ENCODE results near the gene ALDH3A1.

Gene ALDH3A1

DNA sequence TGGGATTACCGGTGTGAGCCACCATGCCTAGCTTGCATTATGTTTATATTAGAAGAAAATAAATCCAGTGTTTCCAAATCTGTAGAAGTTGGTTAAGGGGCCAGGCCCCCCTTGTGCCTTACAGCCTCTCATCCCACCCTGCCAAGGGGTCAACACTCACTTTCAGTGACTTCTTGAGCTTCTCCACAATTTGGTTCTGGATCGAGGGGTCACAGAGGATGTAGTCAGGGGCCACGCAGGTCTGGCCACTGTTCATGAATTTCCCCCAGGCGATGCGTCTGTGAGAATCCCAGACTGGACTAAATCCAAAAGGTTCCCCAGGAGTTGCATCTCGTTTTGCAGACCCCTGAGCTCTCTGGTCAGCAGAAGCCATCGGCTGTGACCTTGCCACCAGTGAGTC is 7.2 kb downstream of the ALDH3A1 start:
- no peak for DNase-seq

DNA sequence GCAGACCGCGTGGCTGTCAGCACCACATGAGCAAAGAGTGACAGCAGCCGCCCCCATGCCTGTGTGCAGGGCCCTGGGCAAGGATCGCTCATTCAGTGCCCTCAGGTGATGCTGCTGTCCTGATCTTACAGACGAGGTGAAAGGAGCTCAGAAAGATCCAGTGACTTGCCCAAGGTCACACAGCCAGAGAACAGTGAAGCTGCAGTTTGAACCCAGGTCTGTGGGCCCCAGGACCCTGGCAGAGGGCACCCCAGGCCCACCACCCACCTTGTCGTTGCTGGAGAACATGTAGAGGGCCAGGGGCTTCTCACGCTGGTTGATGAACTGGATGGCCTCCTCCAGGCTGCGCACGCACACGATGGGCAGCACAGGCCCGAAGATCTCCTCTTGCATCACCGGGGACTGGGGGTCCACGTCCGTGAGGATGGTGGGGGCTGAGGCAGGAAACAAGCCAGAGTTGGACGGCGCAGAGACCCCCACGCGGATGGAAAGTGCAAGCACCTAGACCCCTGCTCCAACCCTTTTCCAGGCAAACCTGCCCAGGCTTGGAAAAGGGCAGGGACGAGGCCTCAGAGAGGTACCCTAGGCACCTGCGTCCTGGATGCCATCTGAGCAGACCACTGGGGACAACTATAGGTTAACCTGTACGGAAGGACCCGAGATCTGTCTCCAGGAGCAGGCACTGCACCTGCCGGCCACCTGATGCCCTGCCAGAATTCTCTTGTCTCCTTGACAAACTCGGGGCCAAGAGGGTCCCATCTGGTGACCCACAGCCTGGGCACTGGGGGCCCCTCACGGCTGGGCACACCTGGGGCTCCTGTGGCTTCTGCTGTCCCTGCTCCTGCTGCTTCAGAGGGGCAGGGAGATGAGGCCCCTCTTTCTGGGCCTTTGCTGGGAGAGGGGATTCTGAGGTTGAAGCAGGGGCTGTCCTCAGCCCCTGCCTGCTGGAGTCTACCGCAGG is 8.6 kb downstream of the ALDH3A1 start:
- no peak for DNase-seq

DNA sequence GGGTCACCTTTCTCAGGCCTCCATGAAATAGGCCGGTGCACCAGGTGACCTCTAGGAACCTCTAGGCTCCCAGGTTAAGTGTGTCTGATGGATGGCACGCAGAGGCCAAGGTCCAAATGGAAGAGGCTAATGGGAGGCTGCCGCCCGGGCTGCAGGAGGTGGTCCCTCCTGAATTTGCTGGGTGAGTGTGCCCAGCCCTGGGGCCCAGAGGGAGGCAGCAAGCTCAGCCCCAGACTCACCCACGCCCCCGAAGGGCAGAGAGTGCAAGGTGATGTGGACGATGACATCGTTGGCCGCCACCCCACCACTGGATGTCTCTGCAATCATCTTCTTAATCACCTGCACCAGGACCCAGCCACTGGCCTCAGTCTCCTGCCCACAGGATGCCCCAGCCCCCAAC is 9.3 kb downstream of the ALDH3A1 start:
- DNase-seq = no peak

DNA sequence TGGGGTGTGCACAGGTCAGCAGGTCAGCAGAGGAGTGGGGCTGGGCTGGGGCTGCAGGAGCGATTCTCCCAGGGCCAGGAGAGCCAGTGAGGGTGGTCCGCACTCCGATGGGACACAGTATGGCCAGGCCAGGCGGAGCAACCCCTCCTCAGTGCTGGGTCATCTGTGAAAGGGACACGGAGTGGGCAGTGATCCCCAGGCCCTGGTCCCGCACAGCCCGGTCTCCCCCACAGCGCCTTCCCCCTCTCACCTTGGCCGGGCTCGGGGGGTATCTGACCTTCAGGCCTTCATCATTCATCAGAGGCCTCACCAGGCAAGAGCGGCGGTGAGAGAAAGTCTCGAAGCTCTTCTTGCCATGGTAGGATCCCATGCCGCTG is 10.0 kb downstream of the ALDH3A1 start:
- DNase-seq = no peak

DNA sequence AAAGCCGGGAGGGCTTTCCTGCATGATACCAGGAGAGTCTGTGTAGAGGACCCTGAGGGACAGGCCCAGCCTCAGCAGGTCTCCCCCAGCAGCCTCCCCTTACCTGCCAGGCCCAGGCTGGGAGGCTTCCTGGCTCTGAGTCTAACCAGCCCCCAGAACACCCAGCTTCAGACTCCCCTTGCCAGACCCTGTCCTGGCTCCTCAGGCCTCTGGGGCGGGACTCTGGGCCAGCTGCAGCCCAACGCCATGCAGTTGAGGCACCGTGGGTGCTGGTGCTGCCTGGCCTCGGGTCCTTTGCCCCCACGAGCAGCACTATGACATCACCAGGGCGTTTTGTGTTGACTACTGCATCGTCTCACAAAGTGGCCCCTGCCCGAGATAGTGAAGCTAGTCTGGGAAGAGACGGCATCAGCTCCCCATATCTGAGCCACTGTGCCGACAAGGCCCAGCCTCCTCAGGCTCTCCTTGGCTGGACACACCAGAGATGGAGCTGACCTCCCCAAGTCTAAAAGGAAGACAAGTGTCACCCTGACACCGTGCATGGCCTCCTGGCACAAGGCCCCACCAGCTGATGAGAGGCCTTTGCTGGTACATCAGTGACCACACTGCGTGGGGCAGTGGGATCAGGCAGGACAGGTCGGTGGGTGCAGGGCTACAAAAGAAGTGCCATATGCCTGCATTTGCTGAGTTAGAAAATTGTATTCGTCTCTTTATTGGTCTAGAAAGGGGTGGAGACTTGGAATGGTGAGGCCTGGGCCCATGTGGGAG is 10.6 kb downstream of the ALDH3A1 start:
- DNase-seq = no peak

DNA sequence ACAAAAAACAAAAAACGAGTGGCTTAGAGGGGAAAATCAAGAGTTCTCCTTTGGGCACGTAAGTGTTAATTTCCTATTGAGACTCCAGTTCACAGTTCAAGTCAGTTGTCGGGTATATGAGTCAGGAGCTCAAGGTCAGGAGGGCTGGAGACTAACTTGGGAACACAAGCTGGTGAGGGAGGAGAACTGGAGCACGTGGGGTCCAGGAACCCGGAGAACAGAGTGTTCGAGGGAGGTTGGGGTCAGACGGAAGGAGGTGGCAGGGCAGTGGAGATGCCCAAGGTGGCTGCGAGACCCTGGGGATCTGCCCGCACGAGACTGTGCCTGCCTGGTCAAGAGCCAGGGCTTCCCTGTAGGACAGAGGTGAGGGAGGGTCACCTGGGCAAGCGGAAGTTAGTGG is 12.0 kb downstream of the ALDH3A1 start:
- no peak for DNase-seq

DNA sequence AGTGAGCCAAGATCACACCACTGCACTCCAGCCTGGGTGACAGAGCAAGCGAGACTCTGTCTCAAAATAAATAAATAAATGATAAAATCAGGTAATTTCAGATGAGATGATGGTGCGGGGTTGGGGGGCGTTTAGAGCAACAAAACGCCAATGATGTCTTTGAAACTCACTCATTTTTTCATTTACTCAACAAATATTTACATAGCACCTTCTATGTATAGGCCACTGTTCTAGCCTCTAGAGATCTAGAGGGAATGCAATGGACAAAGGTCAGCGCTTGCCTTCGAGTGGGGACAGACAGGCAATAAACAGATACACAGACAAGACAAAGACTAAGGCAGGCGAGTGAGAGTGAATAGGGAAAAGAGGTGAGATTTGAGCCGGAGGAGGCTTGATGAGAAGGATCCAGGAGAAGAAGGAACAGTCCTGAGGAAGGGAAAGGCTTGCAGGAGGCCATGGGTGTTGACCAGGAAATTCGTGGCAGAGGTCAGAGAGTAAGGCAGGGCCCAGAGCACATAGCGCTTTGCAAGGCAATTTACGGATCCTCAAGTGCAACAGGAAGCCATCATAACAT is 14.1 kb downstream of the ALDH3A1 start:
- no peak for DNase-seq

DNA sequence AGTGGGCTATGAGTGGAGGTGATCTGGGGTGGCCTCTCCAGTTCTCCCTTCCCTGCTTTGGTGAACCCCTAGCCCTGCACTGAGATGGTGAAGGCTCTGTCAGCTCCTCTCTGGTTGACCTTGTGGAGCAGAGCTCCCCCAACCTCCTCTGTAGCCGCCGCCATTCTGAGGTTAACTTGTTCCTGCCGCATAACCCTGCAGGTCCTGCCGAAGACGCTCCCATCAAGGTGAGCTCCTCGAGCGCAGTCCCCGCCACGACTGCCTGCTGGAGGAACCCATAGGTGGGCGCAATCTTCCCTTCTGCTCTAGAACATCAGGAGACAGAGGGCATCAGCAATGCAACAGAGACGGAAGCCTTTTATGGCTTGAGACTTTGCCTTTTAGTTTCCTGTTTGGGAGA is 16.5 kb downstream of the ALDH3A1 start:
- no peak for DNase-seq

DNA sequence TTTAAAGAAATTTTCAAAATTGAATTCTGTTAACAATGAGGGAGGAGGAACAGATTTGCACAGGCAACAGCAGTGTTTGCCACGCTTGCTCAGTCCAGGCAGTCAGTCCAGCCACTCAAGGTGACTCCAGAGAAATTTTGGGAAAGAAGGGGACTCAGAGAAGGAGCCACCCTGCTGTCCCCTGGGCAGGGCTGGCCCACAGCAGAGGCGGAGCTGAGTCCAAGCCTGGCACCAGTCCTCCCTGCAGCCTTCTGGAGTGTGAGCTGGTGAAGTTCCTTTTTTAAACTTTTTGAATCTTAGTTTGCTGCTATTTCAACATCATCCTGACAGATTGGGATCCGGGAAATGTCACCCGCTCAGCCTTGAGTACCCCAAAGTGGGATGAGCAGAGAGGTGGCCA is 17.3 kb downstream of the ALDH3A1 start:
- DNase-seq = no peak

DNA sequence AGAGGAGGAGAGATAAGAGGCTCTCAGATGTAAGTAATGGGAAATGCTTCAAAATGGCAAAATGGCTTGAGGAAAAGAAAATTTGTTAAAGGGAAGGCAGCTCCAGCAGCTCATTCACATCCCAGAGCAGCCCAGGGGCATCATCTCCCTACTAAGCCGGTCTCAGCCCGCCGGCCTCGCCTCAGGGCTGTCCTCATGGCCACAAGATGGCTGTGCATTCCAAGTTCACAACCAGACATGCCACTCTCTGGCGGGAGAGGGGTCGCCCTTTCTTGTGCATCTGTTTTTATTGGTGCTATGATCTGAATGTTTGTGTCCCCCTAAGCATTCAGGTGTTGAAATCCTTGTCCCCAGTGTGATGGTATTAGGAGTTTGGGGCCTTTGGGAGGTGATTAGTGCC is 18.2 kb downstream of the ALDH3A1 start:
- DNase-seq = no peak

DNA sequence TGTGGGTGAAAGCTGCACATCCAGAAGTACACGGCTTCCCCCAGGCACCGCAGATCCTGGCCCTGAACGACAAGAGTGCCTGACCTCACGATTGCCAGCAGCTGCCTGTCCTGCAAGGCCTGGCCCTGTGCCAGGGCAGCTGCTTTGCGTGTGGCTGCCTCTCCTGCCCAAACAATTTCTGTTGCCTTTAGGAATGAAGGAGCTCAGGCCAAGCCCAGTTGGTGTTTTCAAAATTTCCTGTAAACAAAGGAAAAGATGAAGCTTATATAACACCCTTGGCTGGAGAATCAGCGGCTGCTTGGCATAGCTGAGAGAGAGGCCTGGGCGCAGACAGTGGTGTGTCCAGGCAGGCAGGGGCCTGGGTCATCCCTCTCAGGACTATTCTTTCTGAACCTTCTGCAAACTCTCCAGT is 20.0 kb downstream of the ALDH3A1 start:
- peak in 13 of 14 donors; percentile 24 to 83 (median 73) for DNase-seq

DNA sequence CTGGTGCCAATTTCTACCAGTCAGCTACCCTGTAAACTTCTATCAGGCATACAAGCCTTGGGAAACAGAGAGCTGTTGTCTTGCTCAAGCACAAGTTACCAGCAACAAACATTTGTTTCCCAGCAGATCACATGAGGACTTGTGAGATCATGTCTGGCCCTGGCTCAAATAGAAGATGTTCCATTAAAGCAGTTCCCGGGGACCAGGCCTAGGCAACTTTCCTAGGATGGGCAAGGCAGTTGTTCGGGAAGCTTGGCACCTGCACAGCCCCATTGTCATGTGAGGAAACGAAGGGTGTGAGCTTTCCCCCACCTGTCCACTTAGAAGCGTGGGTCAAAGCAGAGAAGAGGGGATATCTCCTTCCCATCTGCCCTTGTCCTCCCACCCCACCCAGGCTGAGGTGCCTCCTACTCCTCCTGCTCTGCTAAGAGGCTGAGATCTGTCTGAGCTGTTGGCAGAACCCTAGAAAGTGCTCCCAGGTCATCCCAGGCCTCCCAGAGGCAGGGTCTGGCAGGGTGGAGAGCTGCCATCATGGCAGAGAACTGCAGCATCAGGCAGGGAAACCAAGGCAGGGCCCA is 20.5 kb downstream of the ALDH3A1 start:
- DNase-seq = peak in 12 of 14 donors; percentile 35 to 88 (median 74)

DNA sequence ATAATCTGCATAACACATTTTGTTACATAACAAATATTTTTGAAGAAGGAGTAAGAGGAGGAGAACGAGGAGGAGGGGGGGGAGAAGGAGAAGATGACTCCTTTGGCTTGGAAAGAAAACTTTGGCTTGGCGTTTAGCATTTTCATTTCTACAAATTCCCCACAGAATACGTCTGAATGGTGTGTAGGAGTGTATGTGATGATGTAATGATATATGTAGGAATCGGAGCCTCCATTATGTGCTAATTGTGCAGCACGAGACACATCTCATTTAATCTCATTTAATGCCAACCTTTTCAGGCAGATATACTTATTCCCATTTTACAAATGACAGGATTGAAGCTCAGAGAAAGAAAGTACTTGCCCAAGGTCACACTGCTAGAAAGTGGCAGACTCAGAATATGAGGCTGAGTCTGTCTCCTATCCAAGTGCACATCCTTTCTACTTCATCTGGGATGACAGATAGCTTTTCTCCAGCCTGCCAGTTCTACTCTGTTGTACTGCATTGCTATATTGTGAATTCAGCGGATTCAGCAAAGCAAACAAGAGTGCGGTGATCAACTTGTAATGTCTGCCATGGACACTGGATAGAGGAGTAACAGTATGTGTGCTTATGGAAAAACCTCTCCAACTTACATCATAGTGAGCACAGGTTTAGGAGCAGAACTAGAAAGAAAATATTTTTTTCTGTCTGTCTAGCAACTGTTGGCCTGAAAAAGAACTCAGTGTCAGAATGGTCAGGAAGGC is 21.3 kb downstream of the ALDH3A1 start:
- peak in 1 of 14 donors; percentile 43 for DNase-seq

DNA sequence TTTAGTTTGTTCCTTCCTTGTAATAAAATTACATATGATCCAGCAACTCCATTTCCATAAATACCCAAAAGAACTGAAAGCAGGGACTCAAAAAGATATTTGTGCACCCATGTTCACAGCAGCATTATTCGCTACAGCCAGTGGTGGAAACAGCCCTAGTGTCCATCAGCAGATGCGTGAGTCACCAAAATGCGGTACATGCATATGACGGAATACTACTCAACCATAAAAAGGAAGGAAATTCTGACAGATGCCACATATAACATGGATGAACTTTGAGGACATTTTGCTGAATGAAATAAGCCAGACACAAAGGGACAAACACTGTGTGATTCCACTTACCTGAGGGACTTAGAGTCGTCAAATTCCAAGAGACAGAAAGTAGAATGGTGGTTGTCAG is 22.6 kb downstream of the ALDH3A1 start:
- no peak for DNase-seq

DNA sequence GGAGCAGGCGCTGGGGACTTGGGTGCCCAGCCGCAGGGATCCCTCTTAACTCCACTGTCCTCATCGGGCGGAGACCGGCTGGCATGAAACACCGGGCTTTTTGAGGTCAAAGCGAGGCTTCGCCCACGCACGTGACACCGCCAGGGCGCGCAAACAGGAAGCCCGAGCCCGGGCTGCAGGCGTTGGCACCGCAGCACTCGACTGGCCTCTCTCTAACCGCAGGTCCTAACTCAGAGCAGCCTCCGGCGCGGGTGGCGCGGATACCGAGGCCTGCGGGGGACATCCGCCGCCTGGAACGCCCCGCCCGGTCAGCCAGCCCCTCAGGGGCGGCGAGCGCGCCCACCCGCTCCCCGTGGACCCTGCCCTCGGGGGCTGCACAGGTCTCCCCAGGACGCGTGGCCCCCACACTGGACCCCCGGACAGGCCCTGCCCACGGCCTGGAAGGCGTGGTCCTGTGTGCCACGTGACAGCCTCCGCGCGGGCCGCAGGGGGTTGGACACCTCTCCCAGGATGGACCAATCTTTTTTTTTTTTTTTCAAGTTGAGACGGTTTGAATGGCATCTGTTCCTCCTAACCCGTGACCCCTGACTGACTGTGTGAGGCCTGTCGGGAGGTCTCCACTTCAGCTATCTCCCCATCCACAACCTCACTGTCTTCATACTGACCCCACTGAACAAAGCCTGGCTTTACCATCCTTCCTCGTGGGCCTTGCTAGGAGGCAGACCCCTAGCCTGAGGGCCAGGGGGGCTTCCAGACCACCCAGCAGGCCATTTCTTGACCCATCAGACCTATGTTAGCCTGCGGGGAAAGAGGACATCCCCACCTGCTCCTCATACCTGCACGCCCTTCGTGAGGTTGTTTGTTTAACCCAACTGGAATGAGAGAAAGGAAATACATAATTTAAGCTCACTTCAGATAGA is 23.3 kb downstream of the ALDH3A1 start:
- peak in 8 of 14 donors; percentile 4 to 50 (median 24) for DNase-seq

DNA sequence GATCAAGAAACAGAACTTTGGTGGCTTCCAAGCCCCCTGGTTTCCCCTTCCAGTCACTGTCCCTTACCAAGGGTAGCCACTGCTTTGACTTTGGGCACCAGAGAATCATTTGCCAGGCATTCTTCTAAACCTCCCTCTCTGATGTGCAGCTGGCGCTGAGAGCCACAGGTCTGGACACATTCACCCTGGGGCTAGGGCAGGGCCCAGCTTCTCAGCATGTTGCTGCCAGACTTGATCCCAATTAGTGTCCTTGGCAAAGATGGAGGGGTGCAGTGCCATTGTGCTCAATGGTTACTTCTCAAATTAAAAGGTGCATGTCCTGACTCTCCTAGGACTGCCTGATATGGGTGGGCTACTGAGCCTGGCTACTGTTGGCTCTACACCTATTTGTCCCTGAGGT is 24.1 kb downstream of the ALDH3A1 start:
- no peak for DNase-seq

DNA sequence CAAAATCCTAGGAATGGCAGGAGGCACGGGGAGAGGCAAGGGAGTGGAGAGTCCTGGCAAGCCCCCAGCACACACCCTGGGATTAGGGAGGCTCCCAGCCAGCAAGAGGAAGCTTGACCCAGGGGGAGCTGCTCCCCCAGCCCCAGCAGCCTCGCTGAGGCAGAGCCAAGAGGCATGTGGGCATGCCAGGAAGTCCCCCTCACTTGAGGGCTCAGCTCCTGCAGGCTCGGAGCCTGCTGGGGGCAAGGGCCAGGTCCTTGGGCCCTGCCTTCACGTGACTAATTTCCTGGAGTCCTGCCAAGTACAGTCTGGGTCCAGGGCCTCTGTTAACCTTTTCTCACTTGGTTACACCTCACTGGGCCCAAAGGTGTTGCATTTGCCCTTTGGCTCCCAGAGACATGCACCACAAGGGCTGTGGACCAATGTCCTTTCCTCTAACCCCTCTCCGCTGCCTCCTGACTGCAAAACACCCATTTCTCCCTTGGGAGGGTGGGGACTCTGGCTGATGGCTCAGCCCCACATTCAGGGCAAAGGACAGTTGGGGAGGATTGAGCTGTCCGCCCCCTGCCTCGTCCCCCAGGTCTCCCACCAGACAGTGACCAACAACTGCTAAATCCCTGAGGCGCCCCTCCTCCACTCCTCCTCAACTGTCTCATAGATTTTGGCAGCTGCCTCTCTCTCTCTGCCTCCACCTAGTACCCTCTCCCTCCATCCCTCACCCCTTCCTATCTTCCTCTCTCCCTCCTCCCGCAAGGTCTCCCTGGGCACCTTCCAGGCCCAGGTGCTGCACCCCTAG is 27.3 kb downstream of the ALDH3A1 start:
- no peak for DNase-seq

DNA sequence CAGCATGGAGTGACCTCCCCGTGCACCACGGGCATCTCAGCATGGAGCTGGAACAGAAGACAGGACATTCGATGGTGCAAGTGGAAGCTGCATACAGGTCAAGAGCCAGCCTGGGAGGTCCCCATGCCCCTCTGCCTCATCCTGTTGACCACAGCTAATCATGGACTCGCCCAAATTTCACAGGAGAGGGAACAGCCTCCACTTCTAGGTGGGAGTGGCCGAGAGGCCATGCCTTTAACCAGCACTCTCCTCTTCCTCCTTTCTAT is 28.0 kb downstream of the ALDH3A1 start:
- no peak for DNase-seq

DNA sequence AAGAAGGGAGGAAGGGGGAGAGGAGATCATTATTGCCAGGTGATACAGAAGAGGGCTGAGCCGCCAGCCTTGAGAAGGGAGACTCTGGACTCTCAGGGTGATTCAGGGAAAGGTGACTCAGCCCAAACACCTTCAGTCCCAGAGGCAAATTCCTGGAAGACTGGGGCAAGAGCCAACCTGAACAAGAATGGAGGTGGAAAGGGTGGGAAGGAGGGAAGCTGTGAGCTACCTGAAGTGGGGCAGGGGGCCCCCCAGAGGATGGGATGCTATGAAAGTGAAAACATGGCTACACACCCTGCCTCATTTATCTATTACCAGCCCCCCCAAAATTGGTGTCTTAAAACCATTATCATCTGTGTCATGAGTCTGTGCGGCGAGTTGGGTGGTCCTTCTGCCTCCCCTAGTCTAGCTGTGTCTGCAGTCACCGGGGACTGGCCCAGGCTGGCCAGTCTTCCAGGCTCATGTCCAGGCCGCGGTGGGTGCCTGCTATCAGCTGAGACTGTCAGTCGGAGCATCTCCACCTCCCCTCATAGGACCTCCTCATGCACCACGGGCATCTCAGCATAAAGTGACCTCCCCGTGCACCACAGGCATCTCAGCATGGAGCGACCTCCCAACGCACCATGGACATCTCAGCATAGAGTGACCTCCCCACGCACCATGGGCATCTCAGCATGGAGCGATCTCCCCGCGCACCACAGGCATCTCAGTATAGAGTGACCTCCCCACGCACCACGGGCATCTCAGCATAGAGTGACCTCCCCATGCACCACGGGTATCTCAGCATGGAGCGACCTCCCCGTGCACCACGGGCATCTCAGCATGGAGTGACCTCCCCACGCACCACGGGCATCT is 28.5 kb downstream of the ALDH3A1 start:
- DNase-seq = no peak
